Thoracic aorta (tissue), 2 donors: ENCODE data around the gene TEAD4. TPM values are rescaled to one million over a fixed set of nuclear protein-coding genes. Genes with fewer than 3 reads are reported as not detected.

Experiments
- ATAC-seq: fragments of 150-250 bp; one replicate; pipeline ENCODE4 v1.8.0; 2017; ENCODE audit warnings: low read depth; ENCODE audit not compliant: insufficient number of reproducible peaks, low FRiP score
- DNase-seq: peaks from one replicate; pipeline ENCODE4 v3.0.0-alpha.2; 2020; ENCODE audit warnings: low spot score
- H3K27ac ChIP-seq, 2 donors: fragments of 200-600 bp; sonication (generic); 1 replicate in 1 of 2; 2 replicates in 1 of 2; pipeline ENCODE4 v1.5.1; 2016; ENCODE audit warnings: mild to moderate bottlenecking in 2 of 2, moderate library complexity in 2 of 2
- H3K27me3 ChIP-seq: fragments of 200-600 bp; sonication (generic); replicated peaks from 2 replicates; pipeline ENCODE4 v1.6.0; 2016; ENCODE audit warnings: mild to moderate bottlenecking; ENCODE audit not compliant: insufficient read depth
- H3K36me3 ChIP-seq: fragments of 200-600 bp; sonication (generic); one replicate; pipeline ENCODE4 v1.5.1; 2016
- H3K4me1 ChIP-seq, 2 donors: fragments of 200-600 bp; sonication (generic); 1 replicate in 1 of 2; 2 replicates in 1 of 2; pipeline versions ENCODE4 v1.5.1 to v1.6.0; 2016; ENCODE audit warnings: low read depth in 2 of 2, mild to moderate bottlenecking in 1 of 2; ENCODE audit not compliant: control insufficient read depth in 1 of 2
- H3K4me3 ChIP-seq: fragments of 200-600 bp; sonication (generic); 2 replicates; pipeline ENCODE4 v1.5.1; 2016; ENCODE audit warnings: mild to moderate bottlenecking
- H3K9me3 ChIP-seq: fragments of 200-600 bp; sonication (generic); 2 replicates; pipeline ENCODE4 v1.5.1; 2016
- total RNA-seq, 2 donors: library from RNA; depleted of rRNA; stranded (reverse); fragments of >200 nt; gene quantifications; one replicate each; pipeline versions ENCODE4 v1.1.0 to v1.2.3, GENCODE V29; 2016
- TF ChIP-seq, protein P1 (sequence below): fragments of 200-600 bp; sonication (generic); IDR thresholded peaks from one replicate; pipeline ENCODE4 v1.5.1; 2019; ENCODE audit warnings: antibody characterized with exemption

The TEAD4 gene
- total RNA-seq, 2 donors from 2014 or later: 42.5 to 62.6 TPM

DNA sequence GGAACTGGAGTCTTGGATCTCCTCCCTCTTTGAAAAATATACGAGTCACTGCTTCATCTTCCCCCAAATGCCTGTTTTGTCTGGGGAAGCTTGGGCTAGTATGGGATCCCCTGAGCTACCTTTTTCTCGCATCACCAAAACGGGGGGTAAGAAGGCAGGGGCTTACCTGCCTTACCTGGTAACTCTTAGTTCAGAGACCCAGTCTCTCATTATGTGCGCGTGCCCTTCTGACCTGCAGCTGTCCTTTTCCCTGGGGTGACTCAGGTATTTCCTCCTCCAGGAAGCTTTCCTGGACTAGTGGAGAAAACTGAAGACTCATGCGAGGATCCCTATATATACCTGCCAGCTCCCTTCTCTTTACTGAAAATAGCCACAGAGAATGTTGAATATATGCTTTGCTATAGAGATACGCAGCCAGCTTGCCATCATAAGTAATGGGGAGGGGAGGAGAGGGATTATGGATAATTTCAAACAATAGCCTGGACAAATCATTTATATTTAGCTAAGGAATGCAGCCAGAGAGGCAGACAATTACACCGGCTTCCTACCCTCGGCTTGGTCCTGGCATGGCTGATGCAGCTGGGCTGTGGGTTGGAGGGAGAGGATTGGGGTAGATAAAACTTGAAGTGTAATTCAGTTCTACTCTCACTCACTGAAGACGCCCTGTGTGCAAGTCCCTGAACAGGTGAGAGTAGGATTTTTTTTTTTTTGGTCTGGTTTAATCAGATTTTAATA, 119.1 kb downstream of the TEAD4 start:
- TF ChIP-seq, protein P1, sequence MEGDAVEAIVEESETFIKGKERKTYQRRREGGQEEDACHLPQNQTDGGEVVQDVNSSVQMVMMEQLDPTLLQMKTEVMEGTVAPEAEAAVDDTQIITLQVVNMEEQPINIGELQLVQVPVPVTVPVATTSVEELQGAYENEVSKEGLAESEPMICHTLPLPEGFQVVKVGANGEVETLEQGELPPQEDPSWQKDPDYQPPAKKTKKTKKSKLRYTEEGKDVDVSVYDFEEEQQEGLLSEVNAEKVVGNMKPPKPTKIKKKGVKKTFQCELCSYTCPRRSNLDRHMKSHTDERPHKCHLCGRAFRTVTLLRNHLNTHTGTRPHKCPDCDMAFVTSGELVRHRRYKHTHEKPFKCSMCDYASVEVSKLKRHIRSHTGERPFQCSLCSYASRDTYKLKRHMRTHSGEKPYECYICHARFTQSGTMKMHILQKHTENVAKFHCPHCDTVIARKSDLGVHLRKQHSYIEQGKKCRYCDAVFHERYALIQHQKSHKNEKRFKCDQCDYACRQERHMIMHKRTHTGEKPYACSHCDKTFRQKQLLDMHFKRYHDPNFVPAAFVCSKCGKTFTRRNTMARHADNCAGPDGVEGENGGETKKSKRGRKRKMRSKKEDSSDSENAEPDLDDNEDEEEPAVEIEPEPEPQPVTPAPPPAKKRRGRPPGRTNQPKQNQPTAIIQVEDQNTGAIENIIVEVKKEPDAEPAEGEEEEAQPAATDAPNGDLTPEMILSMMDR: no peak
- Histone ChIP-seq H3K4me3 (peak overlapping the region; percentile 91), H3K27ac (peak overlapping the region; percentile 72 to 89), H3K27me3 (no peaks in the 10 kb centered on the region), H3K9me3 (no peaks in the 10 kb centered on the region), H3K36me3 (no peaks in the 10 kb centered on the region), H3K4me1 (peaks cover 5 to 35% of the 10 kb centered on the region in 2 donors)
- ATAC-seq (no peak), DNase-seq (no peak)

DNA sequence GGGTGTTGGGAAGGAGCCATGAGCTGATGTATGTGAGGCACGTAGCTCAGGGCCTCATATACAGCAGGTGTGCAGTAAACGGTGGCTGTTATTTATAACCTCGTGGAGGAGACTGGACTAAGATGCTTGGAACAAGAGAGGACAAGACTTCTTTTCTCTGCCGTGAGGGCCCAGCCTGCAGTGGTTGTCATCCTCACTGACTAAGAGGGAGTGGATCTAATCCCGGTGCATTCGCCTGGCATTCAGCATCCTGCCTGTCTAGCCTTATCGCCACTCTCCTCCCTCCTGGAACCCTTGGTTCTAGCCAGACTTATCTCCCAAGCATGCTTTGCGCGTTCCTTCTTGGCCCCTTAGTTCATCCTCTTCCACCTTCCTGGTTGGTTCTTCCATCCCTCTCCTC, 121.9 kb downstream of the TEAD4 start:
- Histone ChIP-seq H3K4me1 (peaks cover 5 to 22% of the 10 kb centered on the region in 2 donors), H3K27ac (no peak overlapping the region), H3K9me3 (no peaks in the 10 kb centered on the region), H3K36me3 (peaks cover 3% of the 10 kb centered on the region), H3K27me3 (no peaks in the 10 kb centered on the region), H3K4me3 (no peak overlapping the region)
- ATAC-seq (no peak), DNase-seq (no peak)
- TF ChIP-seq, protein P1: no peak

DNA sequence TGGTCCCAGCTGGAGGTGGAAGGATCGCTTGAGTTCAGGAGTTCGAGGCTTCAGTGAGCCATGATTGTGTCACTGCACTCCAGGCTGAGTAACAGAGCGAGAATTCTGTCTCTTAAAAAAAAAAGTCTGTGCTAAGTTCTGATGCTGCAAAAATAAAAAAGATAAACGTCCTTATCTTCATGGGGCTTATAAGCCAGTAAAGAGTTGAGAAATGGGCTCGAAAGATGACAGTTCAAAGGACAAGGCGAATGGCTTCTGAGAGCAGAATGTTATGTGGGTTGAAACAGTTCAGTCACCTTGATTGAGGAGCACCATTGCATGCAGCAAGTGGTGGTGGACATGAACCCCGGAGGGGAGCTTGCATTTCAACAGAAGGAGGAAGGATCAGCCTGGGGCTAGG, 122.7 kb downstream of the TEAD4 start:
- H3K9me3 ChIP-seq: no peaks in the 10 kb centered on the region
- H3K36me3 ChIP-seq: peaks cover 3% of the 10 kb centered on the region
- H3K4me1 ChIP-seq: peaks cover 5 to 17% of the 10 kb centered on the region in 2 donors
- H3K27me3 ChIP-seq: no peaks in the 10 kb centered on the region
- no peak overlapping the region for H3K27ac ChIP-seq
- DNase-seq (no peak), ATAC-seq (no peak)
- TF ChIP-seq, protein P1: no peak
- H3K4me3 ChIP-seq: no peak overlapping the region

DNA sequence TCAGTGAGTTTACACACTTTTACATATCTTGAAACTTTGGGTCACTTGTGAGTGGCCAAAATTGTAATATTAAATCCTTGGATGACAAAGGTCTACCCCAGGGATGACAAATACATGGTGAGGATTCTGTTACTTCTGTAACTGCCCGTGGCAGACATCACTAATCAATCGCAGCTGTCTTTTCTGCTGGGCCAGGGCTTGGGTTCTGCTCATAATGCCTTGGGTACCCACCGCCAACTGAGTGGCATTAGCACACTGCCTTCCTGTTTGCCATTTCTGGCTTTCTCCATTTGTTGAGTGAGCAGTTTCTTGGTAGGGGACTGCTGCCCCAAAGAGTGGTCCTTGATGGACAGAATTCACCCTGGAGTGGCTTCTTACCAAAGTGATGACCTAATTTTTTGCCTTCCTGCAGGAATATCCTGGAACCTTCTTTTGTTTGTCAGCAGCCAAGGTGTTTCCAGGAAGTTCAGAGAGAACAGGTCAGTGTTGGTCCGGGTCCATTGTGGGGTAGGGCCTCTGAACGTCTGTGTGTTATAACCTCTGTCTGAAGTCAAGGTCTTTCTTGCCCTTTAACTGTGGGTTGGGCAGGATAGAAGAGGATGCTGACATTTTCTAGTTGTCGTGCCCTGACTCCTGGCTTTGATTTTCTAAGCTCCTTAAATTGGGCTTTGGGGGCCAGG, 124.2 kb downstream of the TEAD4 start:
- Histone ChIP-seq H3K9me3 (no peaks in the 10 kb centered on the region), H3K4me1 (peaks cover 1 to 12% of the 10 kb centered on the region in 2 donors), H3K36me3 (peaks cover 3% of the 10 kb centered on the region), H3K27me3 (no peaks in the 10 kb centered on the region), H3K27ac (no peak overlapping the region), H3K4me3 (no peak overlapping the region)
- TF ChIP-seq, protein P1: no peak
- no peak for DNase-seq
- ATAC-seq: no peak

DNA sequence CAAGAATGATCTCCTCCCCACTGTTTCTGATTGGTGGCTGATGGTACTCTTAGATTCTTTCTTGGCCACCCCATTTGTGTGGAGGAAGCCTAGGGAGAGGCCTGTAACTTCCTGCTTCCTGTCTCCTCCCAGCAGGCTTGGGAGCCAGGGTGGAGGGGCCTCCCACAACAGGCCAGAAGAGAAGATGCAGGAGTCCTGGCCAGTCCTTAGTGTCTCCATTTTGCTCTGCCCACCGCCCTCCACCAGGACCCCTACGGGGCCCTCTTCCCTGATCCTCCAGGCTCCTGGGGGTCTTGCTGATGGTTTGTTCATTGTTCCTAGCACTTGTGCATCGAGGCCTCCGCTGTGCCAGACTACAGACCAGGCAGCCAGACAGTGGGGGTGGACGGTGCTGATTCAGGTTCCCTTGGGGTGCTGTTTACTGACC, 124.7 kb downstream of the TEAD4 start:
- Histone ChIP-seq H3K4me3 (no peak overlapping the region), H3K27me3 (no peaks in the 10 kb centered on the region), H3K27ac (no peak overlapping the region), H3K4me1 (peaks cover 0 to 9% of the 10 kb centered on the region in 2 donors), H3K36me3 (peaks cover 3% of the 10 kb centered on the region), H3K9me3 (no peaks in the 10 kb centered on the region)
- no peak for DNase-seq
- no peak for ATAC-seq
- TF ChIP-seq, protein P1: no peak
